CD4-positive, alpha-beta T cell (primary cell): ENCODE measurements around the gene C7orf25. TPM values are rescaled to one million over a fixed set of nuclear protein-coding genes. Genes with fewer than 3 reads are reported as not detected.

ENCODE experiments used
- ATAC-seq: fragments of 200-7000 bp; cut with Tn5 transposase; one replicate; pipeline ENCODE4 v1.10.0; 2022; ENCODE audit warnings: mild to moderate bottlenecking; ENCODE audit not compliant: poor library complexity
- CTCF ChIA-PET: fragments of 350-600 bp; sonication (Branson Sonifier 250); formaldehyde crosslinking; loops from one replicate; lab custom pipeline; 2021; ENCODE audit warnings: antibody characterized with exemption, inconsistent platforms; lab: Charles Lee
- POLR2A ChIA-PET: fragments of 350-600 bp; sonication (Branson Sonifier 250); formaldehyde crosslinking; loops from one replicate; lab custom pipeline; 2021; ENCODE audit warnings: antibody characterized with exemption, inconsistent platforms; lab: Charles Lee
- DNase-seq, 14 experiments: peaks; one replicate each; pipeline ENCODE4 v3.0.0-alpha.2; 2013 to 2020; ENCODE audit warnings: mixed read lengths in 2 of 14
- H3K27ac ChIP-seq, 2 donors: one replicate each; pipeline versions ENCODE4 v1.5.1 to v1.7.0; 2013; ENCODE audit warnings: low read length in 2 of 2, low read depth in 1 of 2, mild to moderate bottlenecking in 1 of 2
- H3K27me3 ChIP-seq, 2 experiments: 1 replicate in 1 of 2; 2 replicates in 1 of 2; pipeline versions ENCODE4 v1.6.1 to v1.7.0; 2013; ENCODE audit warnings: low read length in 2 of 2, control low read depth in 1 of 2, mild to moderate bottlenecking in 1 of 2, moderate library complexity in 1 of 2; ENCODE audit not compliant: insufficient read depth in 2 of 2, control insufficient read depth in 1 of 2
- H3K36me3 ChIP-seq: one replicate; pipeline ENCODE4 v1.6.1; 2013; ENCODE audit warnings: low read length, control low read depth; ENCODE audit not compliant: insufficient read depth
- H3K4me1 ChIP-seq: one replicate; pipeline ENCODE4 v1.6.1; 2013; ENCODE audit warnings: low read length, control low read depth; ENCODE audit not compliant: insufficient read depth
- H3K4me3 ChIP-seq: one replicate; pipeline ENCODE4 v1.5.1; 2013; ENCODE audit warnings: mild to moderate bottlenecking, low read length, moderate library complexity
- H3K9me3 ChIP-seq, 2 experiments: 1 replicate in 1 of 2; 2 replicates in 1 of 2; pipeline versions ENCODE4 v1.6.1 to v1.7.0; 2013; ENCODE audit warnings: low read length in 2 of 2, mild to moderate bottlenecking in 2 of 2, control low read depth in 1 of 2, moderate library complexity in 1 of 2; ENCODE audit not compliant: control insufficient read depth in 1 of 2, insufficient read depth in 1 of 2
- H3K27ac Mint-ChIP-seq: one replicate; pipeline ENCODE4 v1.8.0; 2020; ENCODE audit warnings: mixed read lengths
- H3K27me3 Mint-ChIP-seq: one replicate; pipeline ENCODE4 v1.8.0; 2021; ENCODE audit warnings: mixed read lengths
- H3K36me3 Mint-ChIP-seq: one replicate; pipeline ENCODE4 v1.8.0; 2021; ENCODE audit warnings: low read depth, mixed read lengths
- H3K4me1 Mint-ChIP-seq: one replicate; pipeline ENCODE4 v1.8.0; 2021; ENCODE audit warnings: low read depth, mixed read lengths
- H3K4me3 Mint-ChIP-seq: one replicate; pipeline ENCODE4 v1.8.0; 2020; ENCODE audit warnings: mild to moderate bottlenecking, mixed read lengths
- H3K9me3 Mint-ChIP-seq: one replicate; pipeline ENCODE4 v1.8.0; 2020; ENCODE audit warnings: mixed read lengths
- intact Hi-C, 2 experiments: fragments of 100-400 bp; cut with DNase I in 1 of 2; cut with micrococcal nuclease in 1 of 2; formaldehyde crosslinking; loops; one replicate each; pipeline versions ENCODE4 v1.15.1 to v1.9.0; 2023 to 2025; cut with DNase I, micrococcal nuclease
- total RNA-seq, 174 experiments: library from RNA in 2 of 174; stranded (reverse) in 2 of 174; gene quantifications; one replicate each; pipeline ENCODE4 v1.2.3 and lab custom pipeline; 2021 to 2026
- TF ChIP-seq, protein P1 (sequence below): fragments of 200-600 bp; IDR thresholded peaks from one replicate; pipeline ENCODE4 v1.8.0; 2022; ENCODE audit warnings: antibody characterized with exemption, mild to moderate bottlenecking

C7orf25 gene
- total RNA-seq, 2 experiments from 2014 or later, result 2.1 to 3.7 TPM

DNA sequence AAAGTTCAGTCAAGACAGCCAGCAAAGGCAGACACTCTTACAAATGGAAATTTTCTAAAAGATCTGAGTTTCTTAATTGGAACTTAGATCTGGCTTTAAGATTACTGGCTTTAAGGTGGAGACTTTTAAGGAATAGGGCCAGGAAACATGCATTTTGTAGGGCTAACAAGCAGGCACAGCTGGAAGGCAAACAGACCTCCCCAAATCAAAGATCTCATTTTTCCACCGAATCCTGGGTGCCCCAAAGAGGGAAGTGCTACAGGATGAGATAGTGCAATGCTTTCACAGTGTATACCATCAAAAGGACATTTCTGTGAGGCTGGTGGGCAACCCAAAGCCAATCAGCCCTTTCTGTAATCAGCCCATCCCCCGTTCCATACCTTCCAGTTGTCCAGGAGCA is 47.7 kb upstream of the C7orf25 start:
- ATAC-seq, result no peak
- Mint-ChIP-seq H3K4me3 (no peak overlapping the region), H3K36me3 (no peaks in the 10 kb centered on the region), H3K27me3 (peaks cover 10% of the 10 kb centered on the region), H3K27ac (no peak overlapping the region), H3K9me3 (peaks cover 4% of the 10 kb centered on the region), H3K4me1 (no peaks in the 10 kb centered on the region)
- Histone ChIP-seq H3K27ac (no peak overlapping the region), H3K27me3 (peaks cover 9 to 16% of the 10 kb centered on the region in 2 experiments), H3K36me3 (no peaks in the 10 kb centered on the region), H3K9me3 (peaks cover 0 to 11% of the 10 kb centered on the region in 2 experiments), H3K4me1 (no peaks in the 10 kb centered on the region), H3K4me3 (no peak overlapping the region)
- CTCF ChIA-PET, result no interaction called here
- TF ChIP-seq, protein P1, sequence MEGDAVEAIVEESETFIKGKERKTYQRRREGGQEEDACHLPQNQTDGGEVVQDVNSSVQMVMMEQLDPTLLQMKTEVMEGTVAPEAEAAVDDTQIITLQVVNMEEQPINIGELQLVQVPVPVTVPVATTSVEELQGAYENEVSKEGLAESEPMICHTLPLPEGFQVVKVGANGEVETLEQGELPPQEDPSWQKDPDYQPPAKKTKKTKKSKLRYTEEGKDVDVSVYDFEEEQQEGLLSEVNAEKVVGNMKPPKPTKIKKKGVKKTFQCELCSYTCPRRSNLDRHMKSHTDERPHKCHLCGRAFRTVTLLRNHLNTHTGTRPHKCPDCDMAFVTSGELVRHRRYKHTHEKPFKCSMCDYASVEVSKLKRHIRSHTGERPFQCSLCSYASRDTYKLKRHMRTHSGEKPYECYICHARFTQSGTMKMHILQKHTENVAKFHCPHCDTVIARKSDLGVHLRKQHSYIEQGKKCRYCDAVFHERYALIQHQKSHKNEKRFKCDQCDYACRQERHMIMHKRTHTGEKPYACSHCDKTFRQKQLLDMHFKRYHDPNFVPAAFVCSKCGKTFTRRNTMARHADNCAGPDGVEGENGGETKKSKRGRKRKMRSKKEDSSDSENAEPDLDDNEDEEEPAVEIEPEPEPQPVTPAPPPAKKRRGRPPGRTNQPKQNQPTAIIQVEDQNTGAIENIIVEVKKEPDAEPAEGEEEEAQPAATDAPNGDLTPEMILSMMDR, result no peak
- POLR2A ChIA-PET, result no interaction called here
- intact Hi-C loops, result no loop called here
- no peak for DNase-seq

- no peak overlapping the region for H3K4me3 ChIP-seq
- H3K27ac ChIP-seq, result no peak overlapping the region
- Mint-ChIP-seq H3K27me3 (peaks cover 15% of the 10 kb centered on the region), H3K36me3 (no peaks in the 10 kb centered on the region), H3K4me1 (no peaks in the 10 kb centered on the region), H3K9me3 (peaks cover 4% of the 10 kb centered on the region), H3K4me3 (no peak overlapping the region), H3K27ac (no peak overlapping the region)
- H3K9me3 ChIP-seq, result peaks cover 0 to 11% of the 10 kb centered on the region in 2 experiments
- ChIA-PET POLR2A (no interaction called here), CTCF (no interaction called here)
- ATAC-seq, result no peak
- H3K4me1 ChIP-seq, result no peaks in the 10 kb centered on the region
- peaks cover 7 to 16% of the 10 kb centered on the region in 2 experiments for H3K27me3 ChIP-seq
- TF ChIP-seq, protein P1, result no peak
- H3K36me3 ChIP-seq, result no peaks in the 10 kb centered on the region
- no peak for DNase-seq
- intact Hi-C loops, result no loop called here
These were observed 44.2 kb upstream of the C7orf25 start for GRCh38 chr7:42956062-42956461.

DNA sequence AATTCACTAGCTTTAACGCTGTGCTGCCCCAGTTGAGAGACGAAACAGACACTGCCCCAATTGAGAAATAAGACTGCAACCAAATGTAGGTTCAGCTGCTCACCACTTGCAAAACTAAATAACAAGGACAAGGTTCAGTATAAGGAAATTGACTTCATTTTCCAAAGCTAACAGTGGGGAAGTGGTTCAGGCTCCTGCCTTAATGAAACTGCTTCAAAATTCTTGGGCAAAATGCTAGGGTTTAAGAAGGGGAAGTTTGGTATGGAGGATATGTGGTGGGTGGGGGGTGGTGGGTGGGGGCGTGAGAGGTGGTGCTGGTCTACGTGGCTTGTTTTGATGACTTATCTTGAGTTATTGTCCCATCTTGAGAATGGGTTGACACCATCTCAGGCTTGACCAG is 42.1 kb upstream of the C7orf25 start:
- Histone ChIP-seq H3K4me1 (no peaks in the 10 kb centered on the region), H3K9me3 (peaks cover 0 to 11% of the 10 kb centered on the region in 2 experiments), H3K4me3 (no peak overlapping the region), H3K36me3 (no peaks in the 10 kb centered on the region), H3K27me3 (peaks cover 0 to 4% of the 10 kb centered on the region in 2 experiments), H3K27ac (no peak overlapping the region)
- Mint-ChIP-seq H3K4me1 (no peaks in the 10 kb centered on the region), H3K36me3 (no peaks in the 10 kb centered on the region), H3K4me3 (no peak overlapping the region), H3K27me3 (peaks cover 9% of the 10 kb centered on the region), H3K27ac (no peak overlapping the region), H3K9me3 (peaks cover 4% of the 10 kb centered on the region)
- no peak for DNase-seq
- intact Hi-C loops, result no loop called here
- TF ChIP-seq, protein P1, result no peak
- no peak for ATAC-seq
- POLR2A ChIA-PET, result no interaction called here
- CTCF ChIA-PET, result no interaction called here
